ENCODE data around the gene PCLO. TPM values are rescaled to one million over a fixed set of nuclear protein-coding genes. Genes with fewer than 3 reads are reported as not detected.

The PCLO gene
- total RNA-seq, 2 donors from 2014 or later = 0.78 to 0.95 TPM

DNA sequence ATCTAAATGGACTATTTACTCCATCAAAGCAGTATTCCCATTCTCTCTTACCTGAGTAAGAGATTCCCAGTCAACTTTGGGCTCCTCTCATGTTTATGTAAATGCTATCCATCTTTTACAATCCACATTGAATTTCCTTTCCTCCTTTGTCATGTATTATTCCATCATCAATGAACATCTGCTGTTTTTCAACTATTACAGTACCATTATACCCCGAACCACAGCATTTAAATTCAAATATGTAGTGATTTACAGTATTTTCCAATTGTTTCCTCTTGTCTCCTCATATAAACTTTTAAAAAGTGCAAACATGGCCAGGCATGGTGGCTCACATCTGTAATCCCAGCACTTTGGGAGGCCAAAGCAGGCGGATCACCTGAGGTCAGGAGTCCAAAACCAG, 20.3 kb downstream of the PCLO start:
- Histone ChIP-seq H3K4me1 (ENCODE audit: control insufficient read depth in 1 of 2, low read depth in 2 of 2) (no peaks in the 10 kb centered on the region), H3K27me3 (replicated peaks; ENCODE audit: insufficient read depth) (no peaks in the 10 kb centered on the region), H3K27ac (no peak overlapping the region), H3K36me3 (no peaks in the 10 kb centered on the region), H3K9me3 (no peaks in the 10 kb centered on the region), H3K4me3 (no peak overlapping the region)
- no peak for ATAC-seq (ENCODE audit: insufficient number of reproducible peaks, low FRiP score, low read depth)
- no peak for TF ChIP-seq CTCF (IDR thresholded peaks at IDR 0.05)
- no peak for DNase-seq (ENCODE audit: low spot score)

GRCh38 chr7:83141927-83142326, 20.8 kb downstream of the PCLO start:
- ATAC-seq (ENCODE audit: insufficient number of reproducible peaks, low FRiP score, low read depth) (no peak), DNase-seq (ENCODE audit: low spot score) (no peak)
- no peaks in the 10 kb centered on the region for H3K27me3 ChIP-seq (replicated peaks; ENCODE audit: insufficient read depth)
- no peaks in the 10 kb centered on the region for H3K4me1 ChIP-seq (ENCODE audit: control insufficient read depth in 1 of 2, low read depth in 2 of 2)
- no peak overlapping the region for H3K4me3 ChIP-seq
- no peak overlapping the region for H3K27ac ChIP-seq
- H3K9me3 ChIP-seq = no peaks in the 10 kb centered on the region
- no peak for TF ChIP-seq CTCF (IDR thresholded peaks at IDR 0.05)
- H3K36me3 ChIP-seq = no peaks in the 10 kb centered on the region

GRCh38 chr7:83130623-83131545, 31.8 kb downstream of the PCLO start:
- DNase-seq (ENCODE audit: low spot score) = no peak
- Histone ChIP-seq H3K4me3 (no peak overlapping the region), H3K4me1 (ENCODE audit: control insufficient read depth in 1 of 2, low read depth in 2 of 2) (no peaks in the 10 kb centered on the region), H3K36me3 (no peaks in the 10 kb centered on the region), H3K27me3 (replicated peaks; ENCODE audit: insufficient read depth) (no peaks in the 10 kb centered on the region), H3K27ac (no peak overlapping the region), H3K9me3 (no peaks in the 10 kb centered on the region)
- no peak for ATAC-seq (ENCODE audit: insufficient number of reproducible peaks, low FRiP score, low read depth)
- no peak for TF ChIP-seq CTCF (IDR thresholded peaks at IDR 0.05)

DNA sequence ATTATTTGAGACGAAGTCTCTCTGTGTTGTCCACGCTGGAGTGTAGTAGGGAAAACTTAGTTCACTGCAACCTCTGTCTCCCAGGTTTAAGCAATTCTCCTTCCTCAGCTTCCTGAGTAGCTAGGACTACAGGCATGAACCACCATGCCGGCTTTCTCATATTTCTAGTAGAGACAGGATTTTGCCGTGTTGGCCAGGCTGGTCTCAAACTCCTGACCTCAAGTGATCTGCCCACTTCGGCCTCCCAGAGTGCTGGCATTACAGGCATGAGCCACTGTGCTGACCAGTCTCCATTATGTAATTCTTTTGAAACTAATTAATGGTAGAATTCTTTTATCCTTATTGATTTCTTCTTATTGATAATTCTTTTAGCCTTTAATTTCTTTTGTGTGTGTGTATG, 32.5 kb downstream of the PCLO start:
- Histone ChIP-seq H3K27ac (no peak overlapping the region), H3K9me3 (no peaks in the 10 kb centered on the region), H3K4me1 (ENCODE audit: control insufficient read depth in 1 of 2, low read depth in 2 of 2) (no peaks in the 10 kb centered on the region), H3K4me3 (no peak overlapping the region), H3K27me3 (replicated peaks; ENCODE audit: insufficient read depth) (no peaks in the 10 kb centered on the region), H3K36me3 (no peaks in the 10 kb centered on the region)
- DNase-seq (ENCODE audit: low spot score) (no peak), ATAC-seq (ENCODE audit: insufficient number of reproducible peaks, low FRiP score, low read depth) (no peak)
- TF ChIP-seq CTCF (IDR thresholded peaks at IDR 0.05) = no peak

- H3K36me3 ChIP-seq = no peaks in the 10 kb centered on the region
- no peak for ATAC-seq (ENCODE audit: insufficient number of reproducible peaks, low FRiP score, low read depth)
- no peak for TF ChIP-seq CTCF (IDR thresholded peaks at IDR 0.05)
Measured at GRCh38 chr7:83119494-83119893, 43.2 kb downstream of the PCLO start.

More at GRCh38 chr7:83119494-83119893, 43.2 kb downstream of the PCLO start:
- Histone ChIP-seq H3K27ac (no peak overlapping the region), H3K27me3 (replicated peaks; ENCODE audit: insufficient read depth) (no peaks in the 10 kb centered on the region), H3K9me3 (peaks cover 5% of the 10 kb centered on the region), H3K4me1 (ENCODE audit: control insufficient read depth in 1 of 2, low read depth in 2 of 2) (no peaks in the 10 kb centered on the region), H3K4me3 (no peak overlapping the region)
- DNase-seq (ENCODE audit: low spot score) = no peak

Data from thoracic aorta (tissue), 2 donors.